Liver (tissue), 9 donors: ENCODE results near the gene SP3. TPM values are rescaled to one million over a fixed set of nuclear protein-coding genes. Genes with fewer than 3 reads are reported as not detected.

Source experiments
- DNase-seq: peaks from one replicate; pipeline ENCODE4 v3.0.0-alpha.2; 2017; ENCODE audit warnings: low spot score
- H3K27ac ChIP-seq, 2 donors: one replicate each; pipeline ENCODE4 v1.7.0; 2013; ENCODE audit warnings: inconsistent platforms in 2 of 2, low read length in 2 of 2, control low read depth in 1 of 2, low read depth in 1 of 2, mild to moderate bottlenecking in 1 of 2
- H3K27me3 ChIP-seq, 4 donors: one replicate each; pipeline versions ENCODE4 v1.6.1 to v1.7.0; 2013; ENCODE audit warnings: low read length in 3 of 4, inconsistent platforms in 1 of 4, mild to moderate bottlenecking in 1 of 4, moderate library complexity in 1 of 4; ENCODE audit not compliant: control insufficient read depth in 4 of 4, insufficient read depth in 4 of 4
- H3K36me3 ChIP-seq, 4 donors: one replicate each; pipeline versions ENCODE4 v1.6.1 to v1.7.0; 2013; ENCODE audit warnings: low read length in 3 of 4, mild to moderate bottlenecking in 3 of 4, low read depth in 1 of 4, moderate library complexity in 1 of 4; ENCODE audit not compliant: control insufficient read depth in 4 of 4, insufficient read depth in 3 of 4
- H3K4me1 ChIP-seq, 4 donors: one replicate each; pipeline versions ENCODE4 v1.6.1 to v1.7.0; 2013; ENCODE audit warnings: low read length in 3 of 4, mild to moderate bottlenecking in 3 of 4, moderate library complexity in 1 of 4; ENCODE audit not compliant: control insufficient read depth in 4 of 4, insufficient read depth in 4 of 4
- H3K4me3 ChIP-seq, 3 donors: one replicate each; pipeline versions ENCODE4 v1.6.1 to v1.7.0; 2013; ENCODE audit warnings: low read length in 3 of 3, control low read depth in 1 of 3, low read depth in 1 of 3, mild to moderate bottlenecking in 1 of 3
- H3K9ac ChIP-seq, 2 donors: one replicate each; pipeline ENCODE4 v1.7.0; 2013; ENCODE audit warnings: low read length in 2 of 2, mild to moderate bottlenecking in 2 of 2, moderate library complexity in 2 of 2, control low read depth in 1 of 2, low read depth in 1 of 2
- H3K9me3 ChIP-seq, 4 donors: one replicate each; pipeline versions ENCODE4 v1.6.1 to v1.7.0; 2013; ENCODE audit warnings: low read length in 3 of 4; ENCODE audit not compliant: control insufficient read depth in 4 of 4
- EGR1 ChIP-seq, 2 donors: IDR thresholded peaks; 2 replicates each; pipeline ENCODE4 v1.6.1; 2016 to 2018; ENCODE audit warnings: antibody characterized with exemption in 2 of 2, low read depth in 2 of 2
- FOXA1 ChIP-seq: IDR thresholded peaks from 2 replicates; pipeline ENCODE4 v1.6.1; 2016; ENCODE audit warnings: antibody characterized with exemption
- FOXA2 ChIP-seq: IDR thresholded peaks from 2 replicates; pipeline ENCODE4 v1.6.1; 2016; ENCODE audit warnings: antibody characterized with exemption
- GABPA ChIP-seq, 2 donors: IDR thresholded peaks in 1 of 2; conservative IDR thresholded peaks in 1 of 2; 2 replicates each; pipeline ENCODE4 v1.6.1; 2016; ENCODE audit warnings: antibody characterized with exemption in 2 of 2, mild to moderate bottlenecking in 1 of 2, moderate library complexity in 1 of 2
- HNF4A ChIP-seq, 2 donors: conservative IDR thresholded peaks; 2 replicates each; pipeline ENCODE4 v1.6.1; 2016; ENCODE audit warnings: antibody characterized with exemption in 2 of 2, mild to moderate bottlenecking in 2 of 2
- HNF4G ChIP-seq: IDR thresholded peaks from 2 replicates; pipeline ENCODE4 v1.6.1; 2016; ENCODE audit warnings: antibody characterized with exemption
- JUND ChIP-seq, 2 donors: IDR thresholded peaks; 2 replicates each; pipeline ENCODE4 v1.6.1; 2016; ENCODE audit warnings: antibody characterized with exemption in 2 of 2
- NR2F2 ChIP-seq: IDR thresholded peaks from 2 replicates; pipeline ENCODE4 v1.6.1; 2016; ENCODE audit warnings: antibody characterized with exemption
- RAD21 ChIP-seq, 2 donors: IDR thresholded peaks; 2 replicates each; pipeline ENCODE4 v1.6.1; 2016; ENCODE audit warnings: antibody characterized with exemption in 2 of 2, mild to moderate bottlenecking in 2 of 2
- RXRA ChIP-seq, 2 donors: IDR thresholded peaks; 2 replicates each; pipeline ENCODE4 v1.6.1; 2017 to 2018; ENCODE audit warnings: antibody characterized with exemption in 2 of 2, mild to moderate bottlenecking in 1 of 2
- SP1 ChIP-seq: IDR thresholded peaks from 2 replicates; pipeline ENCODE4 v1.6.1; 2018; ENCODE audit warnings: antibody characterized with exemption, mild to moderate bottlenecking
- TAF1 ChIP-seq: conservative IDR thresholded peaks from 2 replicates; pipeline ENCODE4 v1.6.1; 2016; ENCODE audit warnings: antibody characterized with exemption, mild to moderate bottlenecking
- YY1 ChIP-seq: IDR thresholded peaks from 2 replicates; pipeline ENCODE4 v1.6.1; 2016; ENCODE audit warnings: antibody characterized with exemption, mild to moderate bottlenecking
- ZBTB33 ChIP-seq: IDR thresholded peaks from 2 replicates; pipeline ENCODE4 v1.6.1; 2016; ENCODE audit warnings: antibody characterized with exemption
- WGBS: extraction: QIAGEN DNeasy Blood & Tissue Kit; methylation state at CpG from one replicate; pipeline ENCODE4 v1.1.7; 2013; 5-methylcytosine and 5-hydroxymethylcytosine counted together
- polyA plus RNA-seq, 2 donors: library from polyadenylated mRNA; stranded (reverse) in 1 of 2; unstranded in 1 of 2; fragments of 200-250 nt in 1 of 2; fragments of >200 nt in 1 of 2; fragmentation: Nextera tagmentation in 1 of 2; extraction: Ambion mirVana in 1 of 2; gene quantifications; one replicate each; pipeline versions ENCODE4 v1.2.1 to v1.2.3, GENCODE V29; 2013 to 2015
- total RNA-seq, 2 donors: library from RNA; depleted of rRNA; stranded (reverse); fragments of >200 nt; gene quantifications; one replicate each; pipeline ENCODE4 v1.2.3, GENCODE V29; 2014
- TF ChIP-seq, protein P1 (sequence below): fragments of 150-350 bp; IDR thresholded peaks from 2 replicates; pipeline ENCODE4 v1.5.1; 2017; ENCODE audit warnings: improper control_type of control experiment, low read depth, low read length; ENCODE audit not compliant: missing input control
- TF ChIP-seq, protein P2 (sequence below): IDR thresholded peaks from 2 replicates; pipeline ENCODE4 v1.6.1; 2016; ENCODE audit warnings: antibody characterized with exemption
- TF ChIP-seq, protein P3 (sequence below): IDR thresholded peaks from 2 replicates; pipeline ENCODE4 v1.6.1; 2016; ENCODE audit warnings: antibody characterized with exemption
- TF ChIP-seq, protein P4 (sequence below): IDR thresholded peaks from 2 replicates; pipeline ENCODE4 v1.6.1; 2016; ENCODE audit warnings: antibody characterized with exemption, mild to moderate bottlenecking
- donor health status: healthy.
- donor health status: healthy.
- donor health status: healthy.
- donor health status: healthy.
- donor health status: healthy.

SP3 gene
- total and polyA plus RNA-seq, 4 donors = 10.0 to 83.7 (median 33.2) TPM

DNA sequence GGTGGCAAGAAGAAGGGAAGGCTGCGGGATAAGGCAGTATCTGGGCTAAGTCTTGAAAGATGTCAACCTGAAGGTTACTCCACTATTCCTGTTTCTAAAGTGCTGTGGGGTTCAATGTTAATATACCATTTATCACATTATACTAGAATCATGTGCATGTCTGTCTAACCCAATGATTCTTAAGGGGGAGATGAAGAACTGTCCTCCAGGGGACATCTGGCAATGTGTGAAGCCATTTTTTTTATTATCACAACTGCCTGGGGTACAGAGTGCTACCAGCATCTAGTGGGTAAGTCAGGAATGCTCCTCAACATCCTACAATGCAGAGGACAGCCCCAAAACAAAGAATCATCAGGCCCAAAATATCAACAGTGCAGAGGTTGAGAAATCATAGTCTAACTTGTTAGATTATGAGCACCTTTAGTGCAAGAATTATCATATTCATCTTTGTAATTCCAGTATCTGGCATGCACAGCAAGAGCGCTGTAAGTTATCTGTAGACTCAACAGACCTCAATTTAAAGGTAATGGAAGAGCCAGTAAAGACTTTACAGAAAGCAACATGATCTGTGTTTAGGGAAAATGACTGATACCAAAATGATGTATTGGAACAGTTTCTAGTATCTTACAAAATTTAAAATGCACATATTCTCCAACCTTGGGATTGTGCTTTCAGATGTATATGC, 26.3 kb downstream of the SP3 start:
- Histone ChIP-seq H3K4me3 (no peak overlapping the region), H3K27me3 (no peaks in the 10 kb centered on the region), H3K9ac (no peak overlapping the region), H3K27ac (no peak overlapping the region), H3K36me3 (no peaks in the 10 kb centered on the region), H3K9me3 (no peaks in the 10 kb centered on the region), H3K4me1 (peaks cover 2 to 14% (median 8%) of the 10 kb centered on the region in 4 donors)
- 95% methylated on average over 2 of the region's 2 CpGs for WGBS
- DNase-seq = no peak
- TF ChIP-seq GABPA (IDR thresholded peaks at IDR 0.05 in 1 of 2, conservative IDR thresholded peaks at IDR 0.05 in 1 of 2) = no peak
- TF ChIP-seq, protein P1, sequence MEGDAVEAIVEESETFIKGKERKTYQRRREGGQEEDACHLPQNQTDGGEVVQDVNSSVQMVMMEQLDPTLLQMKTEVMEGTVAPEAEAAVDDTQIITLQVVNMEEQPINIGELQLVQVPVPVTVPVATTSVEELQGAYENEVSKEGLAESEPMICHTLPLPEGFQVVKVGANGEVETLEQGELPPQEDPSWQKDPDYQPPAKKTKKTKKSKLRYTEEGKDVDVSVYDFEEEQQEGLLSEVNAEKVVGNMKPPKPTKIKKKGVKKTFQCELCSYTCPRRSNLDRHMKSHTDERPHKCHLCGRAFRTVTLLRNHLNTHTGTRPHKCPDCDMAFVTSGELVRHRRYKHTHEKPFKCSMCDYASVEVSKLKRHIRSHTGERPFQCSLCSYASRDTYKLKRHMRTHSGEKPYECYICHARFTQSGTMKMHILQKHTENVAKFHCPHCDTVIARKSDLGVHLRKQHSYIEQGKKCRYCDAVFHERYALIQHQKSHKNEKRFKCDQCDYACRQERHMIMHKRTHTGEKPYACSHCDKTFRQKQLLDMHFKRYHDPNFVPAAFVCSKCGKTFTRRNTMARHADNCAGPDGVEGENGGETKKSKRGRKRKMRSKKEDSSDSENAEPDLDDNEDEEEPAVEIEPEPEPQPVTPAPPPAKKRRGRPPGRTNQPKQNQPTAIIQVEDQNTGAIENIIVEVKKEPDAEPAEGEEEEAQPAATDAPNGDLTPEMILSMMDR = no peak
- TF ChIP-seq, protein P2, sequence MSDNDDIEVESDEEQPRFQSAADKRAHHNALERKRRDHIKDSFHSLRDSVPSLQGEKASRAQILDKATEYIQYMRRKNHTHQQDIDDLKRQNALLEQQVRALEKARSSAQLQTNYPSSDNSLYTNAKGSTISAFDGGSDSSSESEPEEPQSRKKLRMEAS = no peak
- TF ChIP-seq TAF1 = no peak
- TF ChIP-seq YY1 = no peak

DNA sequence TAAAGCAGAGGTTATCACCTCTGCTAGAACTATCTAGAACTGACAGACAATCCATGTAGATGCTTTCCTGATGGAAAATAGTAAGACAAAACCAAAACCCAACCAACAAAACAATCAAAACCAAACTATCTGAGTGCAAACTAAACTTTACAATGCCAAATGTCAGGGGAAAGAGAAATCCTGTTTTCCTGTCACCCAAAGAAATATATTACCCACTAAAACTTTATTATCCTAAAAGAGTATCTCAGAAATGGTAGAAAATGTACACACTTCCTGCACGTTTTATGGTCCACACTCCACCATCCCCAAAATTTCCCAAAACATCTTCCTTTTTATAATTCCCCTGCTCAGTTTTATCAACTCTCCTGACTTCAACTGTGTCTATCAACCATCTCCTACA, 29.9 kb downstream of the SP3 start:
- no peaks in the 10 kb centered on the region for H3K9me3 ChIP-seq
- H3K9ac ChIP-seq = no peak overlapping the region
- H3K36me3 ChIP-seq = no peaks in the 10 kb centered on the region
- H3K27ac ChIP-seq = no peak overlapping the region
- no peaks in the 10 kb centered on the region for H3K27me3 ChIP-seq
- H3K4me1 ChIP-seq = peaks cover under 1 to 6% (median 4%) of the 10 kb centered on the region in 4 donors
- 84% methylated on average over 1 of the region's 1 CpG for WGBS
- no peak for TF ChIP-seq FOXA1
- no peak for TF ChIP-seq ZBTB33
- no peak for TF ChIP-seq HNF4A (conservative IDR thresholded peaks at IDR 0.05)
- TF ChIP-seq RXRA (IDR thresholded peaks at IDR 0.05) = no peak
- TF ChIP-seq, protein P1 = no peak
- TF ChIP-seq HNF4G = no peak
- TF ChIP-seq, protein P3, sequence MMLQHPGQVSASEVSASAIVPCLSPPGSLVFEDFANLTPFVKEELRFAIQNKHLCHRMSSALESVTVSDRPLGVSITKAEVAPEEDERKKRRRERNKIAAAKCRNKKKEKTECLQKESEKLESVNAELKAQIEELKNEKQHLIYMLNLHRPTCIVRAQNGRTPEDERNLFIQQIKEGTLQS = no peak
- TF ChIP-seq SP1 = no peak
- TF ChIP-seq JUND (IDR thresholded peaks at IDR 0.05) = no peak
- TF ChIP-seq EGR1 (IDR thresholded peaks at IDR 0.05; ENCODE audit: low read depth in 2 of 2) = no peak
- no peak for TF ChIP-seq RAD21 (IDR thresholded peaks at IDR 0.05)
- TF ChIP-seq, protein P4, sequence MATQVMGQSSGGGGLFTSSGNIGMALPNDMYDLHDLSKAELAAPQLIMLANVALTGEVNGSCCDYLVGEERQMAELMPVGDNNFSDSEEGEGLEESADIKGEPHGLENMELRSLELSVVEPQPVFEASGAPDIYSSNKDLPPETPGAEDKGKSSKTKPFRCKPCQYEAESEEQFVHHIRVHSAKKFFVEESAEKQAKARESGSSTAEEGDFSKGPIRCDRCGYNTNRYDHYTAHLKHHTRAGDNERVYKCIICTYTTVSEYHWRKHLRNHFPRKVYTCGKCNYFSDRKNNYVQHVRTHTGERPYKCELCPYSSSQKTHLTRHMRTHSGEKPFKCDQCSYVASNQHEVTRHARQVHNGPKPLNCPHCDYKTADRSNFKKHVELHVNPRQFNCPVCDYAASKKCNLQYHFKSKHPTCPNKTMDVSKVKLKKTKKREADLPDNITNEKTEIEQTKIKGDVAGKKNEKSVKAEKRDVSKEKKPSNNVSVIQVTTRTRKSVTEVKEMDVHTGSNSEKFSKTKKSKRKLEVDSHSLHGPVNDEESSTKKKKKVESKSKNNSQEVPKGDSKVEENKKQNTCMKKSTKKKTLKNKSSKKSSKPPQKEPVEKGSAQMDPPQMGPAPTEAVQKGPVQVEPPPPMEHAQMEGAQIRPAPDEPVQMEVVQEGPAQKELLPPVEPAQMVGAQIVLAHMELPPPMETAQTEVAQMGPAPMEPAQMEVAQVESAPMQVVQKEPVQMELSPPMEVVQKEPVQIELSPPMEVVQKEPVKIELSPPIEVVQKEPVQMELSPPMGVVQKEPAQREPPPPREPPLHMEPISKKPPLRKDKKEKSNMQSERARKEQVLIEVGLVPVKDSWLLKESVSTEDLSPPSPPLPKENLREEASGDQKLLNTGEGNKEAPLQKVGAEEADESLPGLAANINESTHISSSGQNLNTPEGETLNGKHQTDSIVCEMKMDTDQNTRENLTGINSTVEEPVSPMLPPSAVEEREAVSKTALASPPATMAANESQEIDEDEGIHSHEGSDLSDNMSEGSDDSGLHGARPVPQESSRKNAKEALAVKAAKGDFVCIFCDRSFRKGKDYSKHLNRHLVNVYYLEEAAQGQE = no peak
- TF ChIP-seq YY1 = no peak
- TF ChIP-seq FOXA2 = no peak
- TF ChIP-seq NR2F2 = no peak
- no peak for TF ChIP-seq TAF1
- TF ChIP-seq GABPA (IDR thresholded peaks at IDR 0.05 in 1 of 2, conservative IDR thresholded peaks at IDR 0.05 in 1 of 2) = no peak
- no peak overlapping the region for H3K4me3 ChIP-seq
- no peak for DNase-seq
